ENCODE results near the gene CASP8AP2.
"Not testable (repeated sequence)": the region's sequence is repeated elsewhere in the genome, so short reads cannot be mapped to it uniquely, and the experiment has no call there.

Gene CASP8AP2

GRCh38 chr6:89826029-89826528, 3.6 kb upstream of the CASP8AP2 start:
- DNase-seq: peak; percentile 52

GRCh38 chr6:89828475-89828987, 1.1 kb upstream of the CASP8AP2 start:
- not testable (repeated sequence) for DNase-seq

- no peak for DNase-seq
Observed at GRCh38 chr6:89828988-89829471, 650 bp upstream of the CASP8AP2 start.

GRCh38 chr6:89830170-89830809, 610 bp downstream of the CASP8AP2 start:
- no peak for DNase-seq

- DNase-seq: no peak
Observed at GRCh38 chr6:89834884-89835792, 5.5 kb downstream of the CASP8AP2 start.

GRCh38 chr6:89836639-89837222, 7.1 kb downstream of the CASP8AP2 start:
- no peak for DNase-seq

GRCh38 chr6:89840538-89840937, 10.9 kb downstream of the CASP8AP2 start:
- peak; percentile 25 for DNase-seq

- no peak for DNase-seq
Observed at GRCh38 chr6:89842228-89842627, 12.5 kb downstream of the CASP8AP2 start.

GRCh38 chr6:89843070-89843469, 13.4 kb downstream of the CASP8AP2 start:
- no peak for DNase-seq

GRCh38 chr6:89847513-89847912, 17.8 kb downstream of the CASP8AP2 start:
- not testable (repeated sequence) for DNase-seq

GRCh38 chr6:89853068-89853467, 23.4 kb downstream of the CASP8AP2 start:
- DNase-seq: no peak

GRCh38 chr6:89858041-89858440, 28.4 kb downstream of the CASP8AP2 start:
- DNase-seq: no peak

GRCh38 chr6:89859744-89860143, 30.1 kb downstream of the CASP8AP2 start:
- no peak for DNase-seq

- no peak for DNase-seq
Observed at GRCh38 chr6:89862273-89862672, 32.6 kb downstream of the CASP8AP2 start.

- DNase-seq: no peak
Observed at GRCh38 chr6:89862698-89863097, 33.0 kb downstream of the CASP8AP2 start.

- DNase-seq: no peak
Observed at GRCh38 chr6:89866024-89866678, 36.5 kb downstream of the CASP8AP2 start.

- DNase-seq: no peak
Observed at GRCh38 chr6:89873721-89874120, 44.0 kb downstream of the CASP8AP2 start.

- DNase-seq: no peak
Observed at GRCh38 chr6:89874438-89874837, 44.8 kb downstream of the CASP8AP2 start.

GRCh38 chr6:89886378-89887120, 56.9 kb downstream of the CASP8AP2 start:
- no peak for DNase-seq

- no peak for DNase-seq
Observed at GRCh38 chr6:89887452-89888137, 57.9 kb downstream of the CASP8AP2 start.

- DNase-seq: no peak
Observed at GRCh38 chr6:89888138-89888514, 58.4 kb downstream of the CASP8AP2 start.

Measured in NCI-H226 (cell line).